ENCODE data around the gene TMEM41A. TPM values are rescaled to one million over a fixed set of nuclear protein-coding genes. Genes with fewer than 3 reads are reported as not detected.
A peak's percentile ranks its signal among the peaks of the same experiment; 100 is the strongest.

The TMEM41A gene
- polyA plus RNA-seq (2013), result 14.9 TPM

GRCh38 chr3:185498503-185499396 lies at the start of gene TMEM41A:
Gene TMEM41A (minus strand): TSS chr3:185499035. CDS start chr3:185498961, 74 bp downstream.
- DNase-seq, result peak; percentile 89 to 93 (median 93)
- WGBS (ENCODE audit: insufficient coverage), result under 1% methylated on average over 68 of the region's 82 CpGs
- Histone ChIP-seq H3K9me3 (ENCODE audit: control extremely low read depth in 1 of 5, control insufficient read depth in 4 of 5, insufficient read depth in 2 of 5, low read depth in 1 of 5, low read length in 4 of 5) (no peaks in the 10 kb centered on the region), H3K27me3 (replicated peaks in 2 of 5; ENCODE audit: control insufficient read depth in 4 of 5, insufficient read depth in 5 of 5, low read length in 4 of 5) (no peaks in the 10 kb centered on the region), H3K4me3 (ENCODE audit: control insufficient read depth in 1 of 7, extremely low read depth in 1 of 7, insufficient read depth in 4 of 7, low read depth in 2 of 7, low read length in 6 of 7) (peak within 1 kb of the TSS; percentile 83 to 98 (median 89)), H3K36me3 (ENCODE audit: control insufficient read depth in 4 of 4, insufficient read depth in 4 of 4, low read length in 3 of 4) (peaks cover 2 to 32% (median 24%) of the 10 kb centered on the region in 4 experiments), H3K27ac (ENCODE audit: insufficient read depth in 1 of 2, low read depth in 1 of 2, low read length in 2 of 2, poor library complexity in 1 of 2, severe bottlenecking in 2 of 2) (peak within 1 kb of the TSS; percentile 62 to 85), H3K4me1 (ENCODE audit: control extremely low read depth in 1 of 4, control insufficient read depth in 4 of 4, insufficient read depth in 4 of 4, low read length in 3 of 4) (peaks cover 0 to 13% (median 7%) of the 10 kb centered on the region in 4 experiments)
- ChIA-PET POLR2A (interaction anchor here (0.6 kb wide), 1 partner anchor 8 kb away, joined by 3 read pairs; no protein-coding TSS in a partner anchor), CTCF (interaction anchor here (1.0 kb wide), 1 partner anchor 59 kb away, joined by 4 read pairs; no protein-coding TSS in a partner anchor)

GRCh38 chr3:185540695-185541094 lies 41.9 kb upstream of the TMEM41A start:
- CTCF ChIA-PET, result interaction anchor here (1.3 kb wide), 1 partner anchor 18 kb away, joined by 3 read pairs; no protein-coding TSS in a partner anchor

GRCh38 chr3:185539934-185540333 lies 41.1 kb upstream of the TMEM41A start:
- Histone ChIP-seq H3K27me3 (replicated peaks in 2 of 5; ENCODE audit: control insufficient read depth in 4 of 5, insufficient read depth in 5 of 5, low read length in 4 of 5) (no peaks in the 10 kb centered on the region), H3K4me1 (ENCODE audit: control extremely low read depth in 1 of 4, control insufficient read depth in 4 of 4, insufficient read depth in 4 of 4, low read length in 3 of 4) (peaks cover 0 to 12% (median 8%) of the 10 kb centered on the region in 4 experiments), H3K36me3 (ENCODE audit: control insufficient read depth in 4 of 4, insufficient read depth in 4 of 4, low read length in 3 of 4) (no peaks in the 10 kb centered on the region), H3K4me3 (ENCODE audit: control insufficient read depth in 1 of 7, extremely low read depth in 1 of 7, insufficient read depth in 4 of 7, low read depth in 2 of 7, low read length in 6 of 7) (no peak overlapping the region), H3K9me3 (ENCODE audit: control extremely low read depth in 1 of 5, control insufficient read depth in 4 of 5, insufficient read depth in 2 of 5, low read depth in 1 of 5, low read length in 4 of 5) (no peaks in the 10 kb centered on the region), H3K27ac (ENCODE audit: insufficient read depth in 1 of 2, low read depth in 1 of 2, low read length in 2 of 2, poor library complexity in 1 of 2, severe bottlenecking in 2 of 2) (no peak overlapping the region)
- WGBS (ENCODE audit: insufficient coverage), result no CpG with 5 or more reads among the region's 2 CpGs
- CTCF ChIA-PET, result interaction anchor here (1.3 kb wide), 1 partner anchor 19 kb away, joined by 3 read pairs; no protein-coding TSS in a partner anchor
- DNase-seq, result no peak
- POLR2A ChIA-PET, result no interaction called here

More at GRCh38 chr3:185540695-185541094, 41.9 kb upstream of the TMEM41A start:
- 91% methylated on average over 4 of the region's 7 CpGs for WGBS (ENCODE audit: insufficient coverage)
- H3K4me3 ChIP-seq (ENCODE audit: control insufficient read depth in 1 of 7, extremely low read depth in 1 of 7, insufficient read depth in 4 of 7, low read depth in 2 of 7, low read length in 6 of 7), result no peak overlapping the region
- no peaks in the 10 kb centered on the region for H3K9me3 ChIP-seq (ENCODE audit: control extremely low read depth in 1 of 5, control insufficient read depth in 4 of 5, insufficient read depth in 2 of 5, low read depth in 1 of 5, low read length in 4 of 5)
- peaks cover 0 to 12% (median 8%) of the 10 kb centered on the region in 4 experiments for H3K4me1 ChIP-seq (ENCODE audit: control extremely low read depth in 1 of 4, control insufficient read depth in 4 of 4, insufficient read depth in 4 of 4, low read length in 3 of 4)
- no peak for DNase-seq
- no peaks in the 10 kb centered on the region for H3K36me3 ChIP-seq (ENCODE audit: control insufficient read depth in 4 of 4, insufficient read depth in 4 of 4, low read length in 3 of 4)
- no peak overlapping the region for H3K27ac ChIP-seq (ENCODE audit: insufficient read depth in 1 of 2, low read depth in 1 of 2, low read length in 2 of 2, poor library complexity in 1 of 2, severe bottlenecking in 2 of 2)
- H3K27me3 ChIP-seq (replicated peaks in 2 of 5; ENCODE audit: control insufficient read depth in 4 of 5, insufficient read depth in 5 of 5, low read length in 4 of 5), result no peaks in the 10 kb centered on the region
- POLR2A ChIA-PET, result no interaction called here

- H3K27ac ChIP-seq (ENCODE audit: insufficient read depth in 1 of 2, low read depth in 1 of 2, low read length in 2 of 2, poor library complexity in 1 of 2, severe bottlenecking in 2 of 2), result no peak overlapping the region
- WGBS (ENCODE audit: insufficient coverage), result 27% methylated on average over 7 of the region's 9 CpGs
- H3K27me3 ChIP-seq (replicated peaks in 2 of 5; ENCODE audit: control insufficient read depth in 4 of 5, insufficient read depth in 5 of 5, low read length in 4 of 5), result no peaks in the 10 kb centered on the region
- H3K36me3 ChIP-seq (ENCODE audit: control insufficient read depth in 4 of 4, insufficient read depth in 4 of 4, low read length in 3 of 4), result no peaks in the 10 kb centered on the region
- peak overlapping the region in 1 of 7 experiments; percentile 33 for H3K4me3 ChIP-seq (ENCODE audit: control insufficient read depth in 1 of 7, extremely low read depth in 1 of 7, insufficient read depth in 4 of 7, low read depth in 2 of 7, low read length in 6 of 7)
- peaks cover 0 to 12% (median 8%) of the 10 kb centered on the region in 4 experiments for H3K4me1 ChIP-seq (ENCODE audit: control extremely low read depth in 1 of 4, control insufficient read depth in 4 of 4, insufficient read depth in 4 of 4, low read length in 3 of 4)
- POLR2A ChIA-PET, result no interaction called here
- no peaks in the 10 kb centered on the region for H3K9me3 ChIP-seq (ENCODE audit: control extremely low read depth in 1 of 5, control insufficient read depth in 4 of 5, insufficient read depth in 2 of 5, low read depth in 1 of 5, low read length in 4 of 5)
- CTCF ChIA-PET, result interaction anchor here (1.3 to 1.4 kb wide), 2 partner anchors 9 to 38 kb away, joined by 4 to 6 read pairs; no protein-coding TSS in a partner anchor
- DNase-seq, result peak; percentile 49 to 80 (median 76)
These were observed 38.6 kb upstream of the TMEM41A start for GRCh38 chr3:185537369-185537970.

- Histone ChIP-seq H3K4me1 (ENCODE audit: control extremely low read depth in 1 of 4, control insufficient read depth in 4 of 4, insufficient read depth in 4 of 4, low read length in 3 of 4) (peaks cover 0 to 12% (median 8%) of the 10 kb centered on the region in 4 experiments), H3K27ac (ENCODE audit: insufficient read depth in 1 of 2, low read depth in 1 of 2, low read length in 2 of 2, poor library complexity in 1 of 2, severe bottlenecking in 2 of 2) (no peak overlapping the region), H3K9me3 (ENCODE audit: control extremely low read depth in 1 of 5, control insufficient read depth in 4 of 5, insufficient read depth in 2 of 5, low read depth in 1 of 5, low read length in 4 of 5) (no peaks in the 10 kb centered on the region), H3K4me3 (ENCODE audit: control insufficient read depth in 1 of 7, extremely low read depth in 1 of 7, insufficient read depth in 4 of 7, low read depth in 2 of 7, low read length in 6 of 7) (no peak overlapping the region), H3K27me3 (replicated peaks in 2 of 5; ENCODE audit: control insufficient read depth in 4 of 5, insufficient read depth in 5 of 5, low read length in 4 of 5) (no peaks in the 10 kb centered on the region), H3K36me3 (ENCODE audit: control insufficient read depth in 4 of 4, insufficient read depth in 4 of 4, low read length in 3 of 4) (no peaks in the 10 kb centered on the region)
- ChIA-PET POLR2A (no interaction called here), CTCF (interaction anchor here (0.7 to 1.3 kb wide), 5 partner anchors 12 to 74 kb away, joined by 3 to 4 read pairs (median 3); no protein-coding TSS in a partner anchor)
- WGBS (ENCODE audit: insufficient coverage), result no CpG with 5 or more reads among the region's 2 CpGs
- DNase-seq, result no peak
These were observed 35.7 kb upstream of the TMEM41A start for GRCh38 chr3:185534511-185534910.

GRCh38 chr3:185532901-185533300 lies 34.1 kb upstream of the TMEM41A start:
- POLR2A ChIA-PET, result no interaction called here

More at GRCh38 chr3:185532901-185533300, 34.1 kb upstream of the TMEM41A start:
- H3K4me3 ChIP-seq (ENCODE audit: control insufficient read depth in 1 of 7, extremely low read depth in 1 of 7, insufficient read depth in 4 of 7, low read depth in 2 of 7, low read length in 6 of 7), result no peak overlapping the region
- H3K27ac ChIP-seq (ENCODE audit: insufficient read depth in 1 of 2, low read depth in 1 of 2, low read length in 2 of 2, poor library complexity in 1 of 2, severe bottlenecking in 2 of 2), result no peak overlapping the region
- WGBS (ENCODE audit: insufficient coverage), result 90% methylated on average over 2 of the region's 5 CpGs
- H3K4me1 ChIP-seq (ENCODE audit: control extremely low read depth in 1 of 4, control insufficient read depth in 4 of 4, insufficient read depth in 4 of 4, low read length in 3 of 4), result peaks cover 0 to 12% (median 8%) of the 10 kb centered on the region in 4 experiments
- H3K9me3 ChIP-seq (ENCODE audit: control extremely low read depth in 1 of 5, control insufficient read depth in 4 of 5, insufficient read depth in 2 of 5, low read depth in 1 of 5, low read length in 4 of 5), result no peaks in the 10 kb centered on the region
- no peak for DNase-seq
- no peaks in the 10 kb centered on the region for H3K36me3 ChIP-seq (ENCODE audit: control insufficient read depth in 4 of 4, insufficient read depth in 4 of 4, low read length in 3 of 4)
- H3K27me3 ChIP-seq (replicated peaks in 2 of 5; ENCODE audit: control insufficient read depth in 4 of 5, insufficient read depth in 5 of 5, low read length in 4 of 5), result no peaks in the 10 kb centered on the region
- CTCF ChIA-PET, result no interaction called here

Data from common myeloid progenitor, CD34-positive (primary cell).